Measurements from ENCODE around the gene RANBP10. TPM values are rescaled to one million over a fixed set of nuclear protein-coding genes. Genes with fewer than 3 reads are reported as not detected.

Gene RANBP10
- total RNA-seq, 4 donors from 2014 or later = 8.1 to 11.7 (median 9.3) TPM

DNA sequence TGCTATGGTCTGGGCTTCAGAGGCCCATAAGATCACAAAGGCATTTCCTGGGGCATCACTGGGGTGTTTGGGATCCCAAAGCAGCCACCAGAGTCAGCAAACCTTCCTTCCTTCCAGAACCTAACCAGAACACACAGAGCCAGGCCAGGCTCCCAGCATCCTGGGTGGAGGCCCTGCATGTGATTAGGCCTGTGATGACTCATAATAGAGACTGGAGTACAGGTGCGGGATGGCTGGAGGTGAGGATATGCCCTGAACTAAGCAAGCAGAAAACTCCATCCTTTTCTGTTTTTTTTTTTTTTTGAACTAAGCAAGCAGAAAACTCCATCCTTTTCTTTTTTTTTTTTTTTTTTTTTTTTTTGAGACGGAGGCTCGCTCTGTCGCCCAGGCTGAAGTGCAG is 69.5 kb downstream of the RANBP10 start:
- TF ChIP-seq, protein P1, sequence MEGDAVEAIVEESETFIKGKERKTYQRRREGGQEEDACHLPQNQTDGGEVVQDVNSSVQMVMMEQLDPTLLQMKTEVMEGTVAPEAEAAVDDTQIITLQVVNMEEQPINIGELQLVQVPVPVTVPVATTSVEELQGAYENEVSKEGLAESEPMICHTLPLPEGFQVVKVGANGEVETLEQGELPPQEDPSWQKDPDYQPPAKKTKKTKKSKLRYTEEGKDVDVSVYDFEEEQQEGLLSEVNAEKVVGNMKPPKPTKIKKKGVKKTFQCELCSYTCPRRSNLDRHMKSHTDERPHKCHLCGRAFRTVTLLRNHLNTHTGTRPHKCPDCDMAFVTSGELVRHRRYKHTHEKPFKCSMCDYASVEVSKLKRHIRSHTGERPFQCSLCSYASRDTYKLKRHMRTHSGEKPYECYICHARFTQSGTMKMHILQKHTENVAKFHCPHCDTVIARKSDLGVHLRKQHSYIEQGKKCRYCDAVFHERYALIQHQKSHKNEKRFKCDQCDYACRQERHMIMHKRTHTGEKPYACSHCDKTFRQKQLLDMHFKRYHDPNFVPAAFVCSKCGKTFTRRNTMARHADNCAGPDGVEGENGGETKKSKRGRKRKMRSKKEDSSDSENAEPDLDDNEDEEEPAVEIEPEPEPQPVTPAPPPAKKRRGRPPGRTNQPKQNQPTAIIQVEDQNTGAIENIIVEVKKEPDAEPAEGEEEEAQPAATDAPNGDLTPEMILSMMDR (IDR thresholded peaks at IDR 0.05; ENCODE audit: low read depth) = no peak

DNA sequence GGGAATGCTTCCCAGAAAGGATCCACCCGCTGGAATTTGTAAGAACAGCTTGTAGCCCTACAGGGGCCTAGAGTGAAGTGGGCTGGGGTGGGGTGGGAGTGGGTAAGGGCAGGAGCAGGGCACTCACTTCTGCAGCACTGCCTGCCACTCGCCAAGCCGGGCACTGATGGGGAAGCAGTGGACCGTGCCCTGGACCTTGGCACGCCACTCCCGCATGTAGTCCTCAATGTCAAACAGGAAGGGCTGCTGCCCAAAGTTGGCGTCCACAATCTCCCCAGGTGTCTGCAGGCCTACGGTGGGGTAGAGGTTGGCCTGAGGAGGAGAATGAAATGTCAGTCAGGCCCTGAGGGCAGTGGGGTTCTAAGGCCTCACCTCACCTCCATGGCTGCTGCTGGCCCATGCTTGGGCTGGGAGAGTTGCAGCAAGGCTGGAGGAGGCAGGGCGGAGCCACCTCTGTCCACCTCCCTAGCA is 71.6 kb downstream of the RANBP10 start:
- TF ChIP-seq, protein P1 (IDR thresholded peaks at IDR 0.05; ENCODE audit: low read depth) = no peak

DNA sequence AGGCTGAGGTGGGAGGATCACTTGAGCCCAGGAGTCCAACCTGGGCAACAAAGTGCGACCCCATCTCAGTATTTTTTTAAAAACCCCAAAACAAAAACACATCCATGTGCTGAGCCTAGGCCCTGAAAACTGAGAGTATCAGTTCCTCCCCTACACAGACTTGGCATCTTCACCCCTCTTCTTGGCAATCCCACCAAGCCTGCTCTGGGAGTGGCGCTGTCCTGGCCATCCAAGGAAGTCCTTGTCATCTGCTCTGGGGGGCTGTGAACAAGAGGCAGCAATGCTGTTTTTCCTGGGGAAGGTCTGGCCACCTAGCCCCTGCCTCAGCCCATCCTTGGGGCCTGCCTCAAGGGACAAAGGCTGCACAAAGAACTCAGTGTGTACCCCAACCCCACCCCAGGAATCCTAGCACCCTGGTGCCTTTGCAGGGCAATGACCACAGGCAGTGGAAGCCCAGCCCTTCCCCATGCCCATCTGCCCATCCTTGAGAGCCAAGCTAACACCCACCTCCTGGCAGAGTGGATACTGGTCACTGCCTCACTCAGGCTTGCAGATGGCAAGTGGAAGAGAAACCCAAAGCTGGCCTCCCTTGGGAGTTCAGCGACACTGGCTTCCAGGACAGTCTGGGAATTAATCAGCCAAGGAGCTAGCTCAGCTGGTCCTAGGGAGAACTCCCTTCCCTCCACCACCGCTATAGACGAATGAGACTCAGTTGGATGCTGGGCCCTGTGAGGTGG is 72.5 kb downstream of the RANBP10 start:
- TF ChIP-seq, protein P1 (IDR thresholded peaks at IDR 0.05; ENCODE audit: low read depth) = no peak

DNA sequence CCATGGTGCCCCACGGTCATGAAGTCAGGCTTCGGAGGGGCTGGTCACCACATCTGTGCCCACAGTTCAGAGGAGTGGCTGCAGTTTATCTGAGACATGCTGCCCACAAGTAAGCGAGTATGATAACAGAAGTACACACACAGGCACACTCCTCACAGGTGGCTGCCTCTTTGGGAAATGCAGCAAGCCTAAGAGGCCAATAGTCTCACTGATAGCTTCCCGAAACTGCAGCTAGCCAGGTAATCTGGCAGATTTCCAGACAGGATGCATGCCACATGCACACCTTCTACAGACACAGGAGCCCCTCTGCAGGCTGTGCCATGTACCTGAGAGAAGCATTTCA is 74.6 kb downstream of the RANBP10 start:
- TF ChIP-seq, protein P1 (IDR thresholded peaks at IDR 0.05; ENCODE audit: low read depth) = no peak

DNA sequence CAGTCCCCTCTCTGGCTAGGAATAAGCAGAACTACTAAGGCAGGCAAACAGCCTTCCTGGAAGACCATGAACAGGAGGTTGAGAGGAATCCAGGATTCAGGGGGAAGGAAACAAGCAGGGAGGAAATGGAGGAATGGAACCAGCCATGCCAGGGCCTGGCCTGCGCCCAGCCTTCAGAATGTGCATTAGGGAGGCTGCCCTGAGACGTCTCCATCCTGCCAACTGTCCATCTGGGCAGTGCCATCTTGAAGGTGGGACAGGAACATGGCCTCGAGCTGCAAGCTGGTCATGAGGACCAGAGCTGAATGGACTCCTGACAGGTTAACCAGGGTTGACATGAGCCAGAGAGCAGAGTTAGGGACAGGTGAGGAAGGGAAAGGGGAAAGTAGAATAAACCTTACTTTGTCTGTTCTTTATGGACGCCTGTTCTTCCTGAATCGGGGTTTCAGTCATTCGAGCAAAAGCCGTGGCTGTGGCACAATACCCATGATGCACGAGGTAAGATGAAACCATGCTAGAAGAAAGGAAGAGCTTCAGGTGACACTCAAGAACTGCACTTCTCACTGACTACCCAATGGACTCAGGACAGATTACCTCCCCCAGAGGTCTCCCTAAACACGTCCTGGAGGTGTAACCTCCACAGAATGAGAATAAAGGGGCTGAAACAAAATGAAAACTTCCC is 75.1 kb downstream of the RANBP10 start:
- TF ChIP-seq, protein P1 (IDR thresholded peaks at IDR 0.05; ENCODE audit: low read depth) = no peak

DNA sequence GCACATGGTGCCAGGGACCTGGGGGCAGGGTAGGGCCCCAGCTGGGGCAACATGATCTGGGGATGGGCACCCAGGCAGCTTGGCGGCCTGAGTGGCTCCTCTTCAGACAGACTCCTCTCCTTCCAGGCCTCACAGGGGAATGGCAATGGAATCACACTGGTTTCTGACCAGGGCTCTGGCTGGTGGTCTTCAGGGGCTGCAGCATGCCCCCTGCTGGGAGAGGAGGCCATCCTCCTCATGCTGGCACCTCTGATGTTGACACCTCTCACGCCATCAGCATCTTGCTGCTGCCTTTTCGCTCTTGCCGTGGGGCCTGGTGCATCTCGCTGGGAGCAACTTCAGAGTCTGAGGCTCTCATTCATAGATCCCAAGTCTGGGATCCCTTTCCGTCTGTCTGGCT is 76.0 kb downstream of the RANBP10 start:
- TF ChIP-seq, protein P1 (IDR thresholded peaks at IDR 0.05; ENCODE audit: low read depth) = no peak

DNA sequence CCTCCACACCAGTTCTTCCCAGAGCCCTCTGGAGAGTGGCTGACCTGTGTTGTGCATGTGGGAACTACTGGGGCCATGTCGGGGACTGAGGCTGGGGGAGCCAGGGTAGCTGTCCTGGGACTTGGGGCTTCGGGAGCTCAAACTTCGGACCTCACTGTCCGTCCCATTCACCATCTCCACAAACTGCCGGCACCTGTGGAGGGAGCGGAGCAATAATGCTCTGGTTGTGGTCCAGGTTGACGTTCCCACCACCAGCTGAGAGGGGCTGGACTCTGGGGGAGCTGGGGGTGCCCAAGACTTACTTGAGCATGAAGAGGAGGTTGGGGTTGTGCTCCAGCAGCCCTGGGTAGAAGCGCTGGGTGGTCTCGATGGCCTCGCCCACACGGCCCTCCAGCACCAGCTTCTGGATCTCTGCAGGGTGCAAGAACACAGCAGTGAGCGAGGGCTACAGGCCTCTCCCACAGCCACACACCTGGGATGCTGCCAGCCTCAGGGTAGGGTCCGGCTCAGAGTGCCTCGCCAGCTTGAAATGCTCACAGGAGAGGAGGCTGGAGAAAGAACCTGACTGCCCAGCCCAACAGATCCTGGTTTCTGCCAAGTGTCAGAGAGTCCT is 76.6 kb downstream of the RANBP10 start:
- TF ChIP-seq, protein P1 (IDR thresholded peaks at IDR 0.05; ENCODE audit: low read depth) = no peak
